H9 (cell line): Measurements from ENCODE around the gene AQP12A. TPM values are rescaled to one million over a fixed set of nuclear protein-coding genes. Genes with fewer than 3 reads are reported as not detected.

ENCODE experiments used
- DNase-seq: peaks from one replicate; pipeline ENCODE4 v3.0.0-alpha.2; 2017
- H2AFZ ChIP-seq: one replicate; pipeline ENCODE4 v1.6.1; 2013; ENCODE audit warnings: mild to moderate bottlenecking, low read length, control low read depth, moderate library complexity
- H2AK5ac ChIP-seq: 2 replicates; pipeline ENCODE4 v1.6.1; 2013; ENCODE audit warnings: low read length, control low read depth, mixed read lengths; ENCODE audit not compliant: insufficient read length
- H2BK120ac ChIP-seq: one replicate; pipeline ENCODE4 v1.6.1; 2013; ENCODE audit warnings: low read depth, mild to moderate bottlenecking, low read length, control low read depth, inconsistent platforms; ENCODE audit not compliant: poor library complexity, severe bottlenecking
- H2BK12ac ChIP-seq: 2 replicates; pipeline ENCODE4 v1.6.1; 2013; ENCODE audit warnings: low read length, control low read depth, mixed read lengths, low read depth; ENCODE audit not compliant: insufficient read length
- H2BK15ac ChIP-seq: 2 replicates; pipeline ENCODE4 v1.6.1; 2013; ENCODE audit warnings: low read depth, low read length, control low read depth
- H2BK20ac ChIP-seq: one replicate; pipeline ENCODE4 v1.6.1; 2013; ENCODE audit warnings: low read depth, mild to moderate bottlenecking, low read length, control low read depth, inconsistent platforms; ENCODE audit not compliant: poor library complexity, severe bottlenecking
- H2BK5ac ChIP-seq: 2 replicates; pipeline ENCODE4 v1.6.1; 2013; ENCODE audit warnings: low read length, control low read depth, mixed read lengths; ENCODE audit not compliant: insufficient read length
- H3K14ac ChIP-seq: 2 replicates; pipeline ENCODE4 v1.6.1; 2013; ENCODE audit warnings: low read length, control low read depth; ENCODE audit not compliant: insufficient read depth
- H3K18ac ChIP-seq: 2 replicates; pipeline ENCODE4 v1.6.1; 2013; ENCODE audit warnings: low read depth, mild to moderate bottlenecking, mixed read lengths, low read length, control low read depth; ENCODE audit not compliant: insufficient read length
- H3K23ac ChIP-seq: 2 replicates; pipeline ENCODE4 v1.6.1; 2013; ENCODE audit warnings: low read length, control low read depth, mixed read lengths, low read depth; ENCODE audit not compliant: insufficient read length
- H3K23me2 ChIP-seq: 2 replicates; pipeline ENCODE4 v1.6.1; 2013; ENCODE audit warnings: low read depth, mild to moderate bottlenecking, mixed read lengths, low read length, control low read depth; ENCODE audit not compliant: insufficient read length, poor library complexity, severe bottlenecking
- H3K27ac ChIP-seq: 2 replicates; pipeline ENCODE4 v1.5.1; 2013; ENCODE audit warnings: low read length, control low read depth, mixed read lengths, low read depth; ENCODE audit not compliant: insufficient read length
- H3K27me3 ChIP-seq: 2 replicates; pipeline ENCODE4 v1.6.1; 2013; ENCODE audit warnings: low read length, control low read depth, inconsistent platforms; ENCODE audit not compliant: insufficient read depth
- H3K4ac ChIP-seq: 2 replicates; pipeline ENCODE4 v1.6.1; 2013; ENCODE audit warnings: low read depth, mild to moderate bottlenecking, control low read depth, inconsistent platforms, low read length, moderate library complexity
- H3K4me1 ChIP-seq: 2 replicates; pipeline ENCODE4 v1.6.1; 2013; ENCODE audit warnings: low read length, control low read depth, inconsistent platforms; ENCODE audit not compliant: insufficient read depth
- H3K4me2 ChIP-seq: 2 replicates; pipeline ENCODE4 v1.6.1; 2013; ENCODE audit warnings: low read length, control low read depth, mixed read lengths; ENCODE audit not compliant: insufficient read length, insufficient read depth
- H3K56ac ChIP-seq: 2 replicates; pipeline ENCODE4 v1.6.1; 2013; ENCODE audit warnings: low read depth, mild to moderate bottlenecking, mixed read lengths, low read length, control low read depth; ENCODE audit not compliant: insufficient read length
- H3K79me1 ChIP-seq: 2 replicates; pipeline ENCODE4 v1.6.1; 2013; ENCODE audit warnings: low read depth, mild to moderate bottlenecking, moderate library complexity, low read length, control low read depth, inconsistent platforms; ENCODE audit not compliant: insufficient read depth, poor library complexity, severe bottlenecking
- H3K79me2 ChIP-seq: 2 replicates; pipeline ENCODE4 v1.6.1; 2013; ENCODE audit warnings: low read length, control low read depth, inconsistent platforms; ENCODE audit not compliant: insufficient read depth
- H3K9ac ChIP-seq: 2 replicates; pipeline ENCODE4 v1.6.1; 2013; ENCODE audit warnings: low read length, control low read depth, mixed read lengths; ENCODE audit not compliant: insufficient read length; ENCODE audit errors: extremely low read depth
- H3K9me3 ChIP-seq: one replicate; pipeline ENCODE4 v1.6.1; 2013; ENCODE audit warnings: low read depth, low read length, inconsistent platforms; ENCODE audit not compliant: control insufficient read depth
- H3T11ph ChIP-seq: one replicate; pipeline ENCODE4 v1.6.1; 2013; ENCODE audit warnings: mild to moderate bottlenecking, low read length, control low read depth, inconsistent platforms
- H4K20me1 ChIP-seq: one replicate; pipeline ENCODE4 v1.6.1; 2013; ENCODE audit not compliant: control insufficient read depth, insufficient read length, insufficient read depth
- H4K5ac ChIP-seq: 2 replicates; pipeline ENCODE4 v1.6.1; 2013; ENCODE audit warnings: low read depth, mild to moderate bottlenecking, mixed read lengths, low read length, control low read depth; ENCODE audit not compliant: insufficient read length
- H4K8ac ChIP-seq: replicated peaks from 2 replicates; pipeline ENCODE4 v1.6.1; 2013; ENCODE audit warnings: low read length, control low read depth, mixed read lengths, low read depth; ENCODE audit not compliant: insufficient read length
- H4K91ac ChIP-seq: 2 replicates; pipeline ENCODE4 v1.6.1; 2013; ENCODE audit warnings: low read depth, mild to moderate bottlenecking, moderate library complexity, mixed read lengths, low read length, control low read depth; ENCODE audit not compliant: insufficient read length
- H3K27ac Mint-ChIP-seq, 3 experiments: 2 replicates in 2 of 3; 3 replicates in 1 of 3; pipeline ENCODE4 v1.8.0; 2020 to 2021; ENCODE audit warnings: mixed read lengths in 3 of 3, mild to moderate bottlenecking in 1 of 3, moderate library complexity in 1 of 3
- H3K27me3 Mint-ChIP-seq: 2 replicates; pipeline ENCODE4 v1.8.0; 2021; ENCODE audit warnings: low read depth, mild to moderate bottlenecking, moderate library complexity, mixed read lengths
- H3K36me3 Mint-ChIP-seq, 3 experiments: 2 replicates in 2 of 3; 3 replicates in 1 of 3; pipeline ENCODE4 v1.8.0; 2020 to 2021; ENCODE audit warnings: low read depth in 3 of 3, mixed read lengths in 3 of 3; ENCODE audit not compliant: insufficient read depth in 1 of 3
- H3K4me1 Mint-ChIP-seq, 2 experiments: 2 replicates each; pipeline ENCODE4 v1.8.0; 2020; ENCODE audit warnings: mixed read lengths in 2 of 2
- H3K4me3 Mint-ChIP-seq, 2 experiments: 2 replicates in 1 of 2; 3 replicates in 1 of 2; pipeline ENCODE4 v1.8.0; 2020 to 2021; ENCODE audit warnings: mild to moderate bottlenecking in 2 of 2, mixed read lengths in 2 of 2, moderate library complexity in 1 of 2
- H3K9me3 Mint-ChIP-seq, 2 experiments: 2 replicates in 1 of 2; 3 replicates in 1 of 2; pipeline ENCODE4 v1.8.0; 2020; ENCODE audit warnings: mild to moderate bottlenecking in 2 of 2, mixed read lengths in 2 of 2, moderate library complexity in 1 of 2
- CTCF ChIP-seq: fragments of 200-600 bp; sonication (generic); conservative IDR thresholded peaks from 3 replicates; pipeline ENCODE4 v1.8.0; 2021; ENCODE audit warnings: antibody characterized with exemption, mild to moderate bottlenecking
- WGBS: extraction: QIAGEN DNeasy Blood & Tissue Kit; methylation state at CpG from one replicate; pipeline ENCODE4 v1.1.7; 2013; ENCODE audit warnings: missing lambda C conversion rate, low lambda C conversion rate, mixed read lengths; ENCODE audit not compliant: insufficient read length; ENCODE audit errors: extremely low coverage; 5-methylcytosine and 5-hydroxymethylcytosine counted together
- total RNA-seq: library from RNA; stranded (reverse); gene quantifications from 2 replicates; pipeline ENCODE4 v1.2.1, GENCODE V29; 2021

The AQP12A gene
- total RNA-seq, 1 experiment from 2014 or later: not detected

- H2BK5ac ChIP-seq: no peak overlapping the region
- H3K9me3 Mint-ChIP-seq: no peaks in the 10 kb centered on the region
- no peaks in the 10 kb centered on the region for H3K27me3 ChIP-seq
- no peaks in the 10 kb centered on the region for H4K20me1 ChIP-seq
- H2BK12ac ChIP-seq: no peak overlapping the region
- no peak overlapping the region for H3K4me2 ChIP-seq
- H2BK120ac ChIP-seq: no peak overlapping the region
- H3K4me3 Mint-ChIP-seq: no peak overlapping the region
- no peak for DNase-seq
- H3K79me2 ChIP-seq: no peaks in the 10 kb centered on the region
- H2BK20ac ChIP-seq: no peak overlapping the region
- H4K5ac ChIP-seq: no peak overlapping the region
- no peaks in the 10 kb centered on the region for H3K9me3 ChIP-seq
- H3T11ph ChIP-seq: no peak overlapping the region
- no CpG with 5 or more reads among the region's 35 CpGs for WGBS
- H3K79me1 ChIP-seq: no peaks in the 10 kb centered on the region
- no peak overlapping the region for H4K91ac ChIP-seq
- H2AFZ ChIP-seq: no peak overlapping the region
- H2BK15ac ChIP-seq: no peak overlapping the region
- H3K14ac ChIP-seq: no peak overlapping the region
- no peaks in the 10 kb centered on the region for H3K23me2 ChIP-seq
- TF ChIP-seq CTCF: no peak
- H3K9ac ChIP-seq: no peak overlapping the region
- H2AK5ac ChIP-seq: no peak overlapping the region
- no peak overlapping the region for H3K18ac ChIP-seq
- no peak overlapping the region for H3K4ac ChIP-seq
- no peaks in the 10 kb centered on the region for H3K27me3 Mint-ChIP-seq
- no peak overlapping the region for H3K56ac ChIP-seq
- H3K23ac ChIP-seq: no peak overlapping the region
- peaks cover 36 to 71% (median 69%) of the 10 kb centered on the region in 3 experiments for H3K36me3 Mint-ChIP-seq
- H3K4me1 ChIP-seq: no peaks in the 10 kb centered on the region
- H3K4me1 Mint-ChIP-seq: no peaks in the 10 kb centered on the region
- H3K27ac Mint-ChIP-seq: no peak overlapping the region; a peak in 2 of 7 replicates
- H3K27ac ChIP-seq: no peak overlapping the region
- H4K8ac ChIP-seq: no peak overlapping the region
Measured at GRCh38 chr2:240736281-240737250, 44.9 kb downstream of the AQP12A start.
